Activated naive CD4-positive, alpha-beta T cell treated with Interleukin-2 at 50 U/mL for 16 hours (primary cell): ENCODE measurements around the gene ITIH1.
"Not testable (repeated sequence)": the region's sequence is repeated elsewhere in the genome, so short reads cannot be mapped to it uniquely, and the experiment has no call there.

Experiments used
- DNase-seq: peaks from one replicate; pipeline ENCODE4 v3.0.0-alpha.2; 2020

Gene ITIH1

GRCh38 chr3:52777127-52777958 lies at the start of gene ITIH1:
TSS of gene ITIH1 (plus strand) at chr3:52777599. CDS start at chr3:52777616, 17 bp downstream.
- DNase-seq = no peak

DNA sequence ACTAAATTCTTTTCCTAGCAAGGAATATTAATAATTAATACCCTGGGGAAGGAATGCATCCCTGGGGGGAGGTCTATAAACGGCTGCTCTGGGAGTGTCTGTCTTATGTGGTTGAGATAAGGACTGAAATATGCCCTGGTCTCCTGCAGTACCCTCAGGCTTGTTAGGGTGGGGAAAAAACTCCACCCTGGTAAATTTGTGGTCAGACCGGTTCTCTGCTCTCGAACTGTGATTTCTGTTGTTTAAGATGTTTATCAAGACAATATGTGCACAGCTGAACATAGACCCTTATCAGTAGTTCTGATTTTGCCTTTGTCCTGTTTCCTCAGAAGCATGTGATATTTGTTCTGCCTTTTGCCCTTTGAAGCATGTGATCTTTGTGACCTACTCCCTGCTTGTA lies 48.6 kb upstream of the ITIH1 start:
- not testable (repeated sequence) for DNase-seq

DNA sequence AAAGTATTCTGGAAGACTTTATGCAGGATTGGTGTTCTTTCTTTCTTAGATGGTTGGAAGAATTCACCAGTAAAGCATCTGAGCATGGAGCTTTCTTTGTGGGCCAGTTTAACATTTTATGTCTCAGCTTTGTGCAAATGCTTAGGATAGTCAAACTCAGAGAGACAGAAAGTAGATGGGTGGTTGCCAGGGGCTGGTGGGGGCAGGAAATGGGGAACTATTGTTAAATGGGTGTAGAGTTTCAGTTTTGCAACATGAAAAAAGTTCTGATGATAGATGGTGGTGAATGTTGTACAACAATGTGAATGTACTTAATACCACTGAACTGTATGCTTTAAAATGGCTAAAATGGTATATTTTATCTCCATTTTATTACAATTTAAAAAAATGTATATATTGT lies 46.7 kb upstream of the ITIH1 start:
- DNase-seq = no peak

- no peak for DNase-seq
These were observed 45.8 kb upstream of the ITIH1 start for GRCh38 chr3:52731590-52731989.

DNA sequence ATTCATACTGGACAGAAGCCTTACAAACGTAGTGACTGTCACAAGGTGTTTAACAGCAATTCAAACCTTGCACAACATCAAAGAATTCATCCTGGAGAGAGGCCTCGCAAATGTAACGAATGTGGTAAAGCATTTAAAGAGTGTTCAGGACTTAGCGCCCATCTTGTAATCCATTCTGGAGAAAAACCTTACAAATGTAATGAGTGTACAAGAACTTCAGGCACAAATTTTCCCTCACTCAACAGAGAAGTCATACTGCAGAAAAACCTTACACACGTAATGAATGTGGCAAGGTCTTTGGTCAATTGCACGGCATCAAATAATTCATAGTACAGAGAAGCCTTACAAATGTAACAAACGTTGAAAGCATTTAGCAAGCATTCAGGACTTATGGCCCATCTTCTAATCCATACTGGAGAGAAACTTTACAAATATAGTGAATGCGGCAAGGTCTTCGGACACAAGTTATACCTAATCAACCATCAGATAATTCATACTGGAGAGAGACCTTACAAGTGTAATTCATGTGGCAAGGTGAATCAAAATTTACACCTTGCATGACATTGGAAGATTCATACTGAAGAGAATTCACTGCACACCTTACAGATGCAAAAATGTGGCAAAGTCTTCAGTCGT lies 44.0 kb upstream of the ITIH1 start:
- DNase-seq = no peak

DNA sequence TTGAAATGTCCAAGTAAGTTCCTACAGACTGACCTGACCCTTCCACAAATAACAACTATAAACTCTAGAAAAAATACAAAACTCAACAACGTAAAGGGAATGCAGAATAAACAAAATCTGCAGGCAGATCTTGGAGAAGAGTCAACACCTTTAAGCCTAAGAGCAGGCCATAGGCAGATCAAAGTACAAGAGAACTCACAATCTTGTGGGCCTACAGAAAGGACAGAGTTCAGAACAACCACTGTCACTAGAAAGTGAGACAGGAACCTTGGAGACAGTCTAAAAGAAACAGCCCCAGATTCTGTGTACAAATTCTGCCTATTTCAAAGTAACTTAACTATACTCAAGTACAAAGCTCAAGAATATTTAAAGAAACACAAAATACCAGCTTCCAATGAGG lies 37.7 kb upstream of the ITIH1 start:
- no peak for DNase-seq

GRCh38 chr3:52742418-52743041 lies 34.9 kb upstream of the ITIH1 start:
- DNase-seq = no peak

DNA sequence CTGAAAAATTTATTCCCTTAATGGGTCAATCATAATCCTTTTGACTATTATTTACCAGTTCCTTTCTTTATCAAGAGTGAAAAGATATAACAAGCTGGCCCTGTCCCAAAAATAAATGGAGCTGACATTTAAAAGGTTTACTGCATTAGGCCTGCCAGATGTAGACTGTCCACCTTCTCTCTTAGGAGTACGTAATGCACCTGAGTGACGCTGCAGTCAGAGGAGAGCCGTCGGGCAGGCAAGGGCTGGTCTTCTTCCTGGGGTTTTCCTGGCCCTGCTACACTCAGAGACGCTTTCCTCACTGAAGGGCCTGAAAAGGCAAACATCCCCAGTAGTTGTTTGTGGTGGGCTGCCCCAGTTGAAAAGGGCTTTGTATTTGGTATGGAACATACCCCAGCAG lies 34.2 kb upstream of the ITIH1 start:
- DNase-seq = no peak

DNA sequence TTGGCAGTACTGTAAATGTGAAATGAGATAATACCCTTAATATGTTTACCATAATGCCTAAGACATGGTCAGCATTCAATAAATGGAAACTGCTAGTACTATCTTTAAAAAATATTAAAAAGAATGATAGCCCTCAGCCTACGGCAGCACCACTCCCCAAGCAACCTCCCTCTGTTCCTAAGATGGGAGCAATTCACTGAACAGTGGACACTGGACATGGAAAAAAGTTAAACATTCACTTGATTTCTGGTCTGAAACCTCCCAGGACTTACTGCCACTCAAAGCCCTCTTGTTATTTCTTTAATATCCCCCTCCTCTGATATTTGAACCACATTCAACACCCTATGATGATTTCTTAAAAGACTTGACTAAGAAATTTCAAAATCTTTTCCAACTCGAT lies 33.7 kb upstream of the ITIH1 start:
- DNase-seq = no peak

GRCh38 chr3:52752045-52752660 lies 25.2 kb upstream of the ITIH1 start:
- DNase-seq = no peak

- DNase-seq = no peak
These were observed 23.0 kb upstream of the ITIH1 start for GRCh38 chr3:52754373-52754772.

- DNase-seq = no peak
These were observed 21.3 kb upstream of the ITIH1 start for GRCh38 chr3:52756141-52756540.

DNA sequence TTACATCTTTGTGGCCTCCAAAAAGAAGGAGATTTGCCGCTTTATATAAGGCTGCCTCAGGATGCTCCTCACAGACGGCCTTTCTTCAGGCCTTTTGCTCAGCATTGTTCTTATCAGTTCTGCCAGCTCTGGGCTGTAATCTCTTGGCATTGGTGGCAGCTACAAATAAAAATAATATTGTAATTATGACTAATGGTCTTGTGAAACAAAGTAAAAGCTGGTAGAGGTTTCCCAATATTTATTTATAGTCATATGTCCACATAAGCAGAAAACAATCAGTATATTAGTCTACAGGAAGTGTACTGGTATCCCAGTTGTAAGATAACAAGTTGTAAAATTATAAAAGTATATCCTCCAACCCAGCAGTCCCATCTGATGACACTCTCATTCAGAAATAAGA lies 13.9 kb upstream of the ITIH1 start:
- DNase-seq = no peak

DNA sequence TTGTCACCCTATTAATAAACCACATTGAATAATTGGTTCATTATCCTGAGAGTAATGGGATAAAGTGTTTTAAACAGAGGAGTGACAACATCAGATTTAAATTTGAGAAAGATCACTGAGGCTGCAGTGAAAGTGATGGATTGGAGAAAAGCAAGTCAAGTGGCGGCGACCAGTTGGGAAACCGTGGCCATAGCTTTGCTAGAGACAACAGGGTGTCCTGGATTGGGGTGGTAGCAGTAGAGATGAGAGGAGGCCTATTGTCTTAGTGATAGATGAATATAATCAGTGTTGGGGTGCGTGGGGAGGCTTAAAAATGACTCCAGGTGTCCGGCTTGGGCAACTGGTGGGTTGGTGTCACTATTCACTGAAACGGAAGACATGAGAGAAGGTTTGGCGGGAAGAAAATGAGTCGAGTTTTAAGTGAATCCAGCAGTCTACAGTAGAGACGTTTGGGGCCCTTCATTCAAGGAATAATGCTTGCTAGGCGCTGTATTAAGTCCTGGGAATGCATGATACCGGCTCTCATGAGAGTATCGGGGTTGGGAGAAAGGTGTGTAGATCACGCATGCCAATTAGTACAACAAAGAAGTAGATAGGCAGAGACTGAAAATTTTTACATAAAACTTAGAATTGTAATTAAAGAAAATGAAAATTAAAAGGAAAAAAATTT lies 7.5 kb upstream of the ITIH1 start:
- DNase-seq = no peak

GRCh38 chr3:52770496-52771333 lies 6.7 kb upstream of the ITIH1 start, which contains the start of gene NEK4:
TSS of gene NEK4 (minus strand) at chr3:52770940. CDS start at chr3:52770746, 194 bp downstream.
- DNase-seq = peak; percentile 86

DNA sequence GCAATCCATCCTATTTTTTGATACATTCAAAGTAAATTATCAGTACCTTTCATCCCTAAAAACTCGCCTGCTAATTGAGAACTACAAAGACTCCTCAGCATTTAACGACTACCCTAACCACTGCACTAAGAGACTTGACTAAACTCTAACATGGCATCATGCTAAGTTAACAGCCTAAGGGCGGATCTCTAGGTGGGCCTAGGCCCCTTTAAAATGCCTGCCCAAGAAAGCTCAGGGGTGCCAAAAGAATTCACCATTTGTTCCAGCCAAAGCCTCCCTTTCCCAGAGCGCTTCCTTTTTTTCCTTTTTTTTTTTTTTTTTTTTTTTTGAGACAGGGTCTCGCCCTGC lies 6.1 kb upstream of the ITIH1 start:
- no peak for DNase-seq

GRCh38 chr3:52771702-52772101 lies 5.7 kb upstream of the ITIH1 start:
- DNase-seq = no peak

DNA sequence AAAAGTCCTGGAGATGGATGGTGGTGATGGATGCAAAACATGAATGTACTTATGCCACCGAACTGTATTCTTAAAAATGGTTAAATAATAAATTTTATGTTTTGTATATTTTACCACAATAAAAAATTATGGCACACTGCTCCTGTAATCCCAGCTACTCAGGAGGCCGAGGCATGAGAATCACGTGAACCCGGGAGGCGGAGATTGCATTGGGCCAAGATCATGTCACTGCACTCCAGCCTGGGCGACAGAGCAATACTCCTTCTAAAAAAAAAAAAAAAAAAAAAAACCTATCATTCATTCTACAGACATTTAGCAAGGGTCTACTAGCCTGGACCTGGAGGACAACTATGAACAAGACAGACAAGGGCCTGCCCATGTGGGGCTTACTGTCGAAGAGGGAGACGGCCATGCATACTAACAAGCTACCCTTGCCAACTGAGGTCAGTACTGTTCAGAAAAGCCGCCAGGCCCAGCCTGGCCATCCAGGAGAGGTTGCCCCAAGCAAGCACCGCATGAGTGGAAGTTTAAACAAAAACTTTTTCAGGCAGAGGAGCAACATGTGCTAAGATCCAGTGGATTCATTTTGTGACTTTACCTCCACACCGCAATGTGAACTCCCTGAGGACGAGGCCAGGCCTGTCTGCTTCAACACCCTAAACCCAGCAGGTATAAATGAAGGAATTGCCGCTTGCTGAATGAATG lies 3.9 kb upstream of the ITIH1 start:
- no peak for DNase-seq

GRCh38 chr3:52774066-52774713 lies 3.2 kb upstream of the ITIH1 start:
- DNase-seq = no peak

DNA sequence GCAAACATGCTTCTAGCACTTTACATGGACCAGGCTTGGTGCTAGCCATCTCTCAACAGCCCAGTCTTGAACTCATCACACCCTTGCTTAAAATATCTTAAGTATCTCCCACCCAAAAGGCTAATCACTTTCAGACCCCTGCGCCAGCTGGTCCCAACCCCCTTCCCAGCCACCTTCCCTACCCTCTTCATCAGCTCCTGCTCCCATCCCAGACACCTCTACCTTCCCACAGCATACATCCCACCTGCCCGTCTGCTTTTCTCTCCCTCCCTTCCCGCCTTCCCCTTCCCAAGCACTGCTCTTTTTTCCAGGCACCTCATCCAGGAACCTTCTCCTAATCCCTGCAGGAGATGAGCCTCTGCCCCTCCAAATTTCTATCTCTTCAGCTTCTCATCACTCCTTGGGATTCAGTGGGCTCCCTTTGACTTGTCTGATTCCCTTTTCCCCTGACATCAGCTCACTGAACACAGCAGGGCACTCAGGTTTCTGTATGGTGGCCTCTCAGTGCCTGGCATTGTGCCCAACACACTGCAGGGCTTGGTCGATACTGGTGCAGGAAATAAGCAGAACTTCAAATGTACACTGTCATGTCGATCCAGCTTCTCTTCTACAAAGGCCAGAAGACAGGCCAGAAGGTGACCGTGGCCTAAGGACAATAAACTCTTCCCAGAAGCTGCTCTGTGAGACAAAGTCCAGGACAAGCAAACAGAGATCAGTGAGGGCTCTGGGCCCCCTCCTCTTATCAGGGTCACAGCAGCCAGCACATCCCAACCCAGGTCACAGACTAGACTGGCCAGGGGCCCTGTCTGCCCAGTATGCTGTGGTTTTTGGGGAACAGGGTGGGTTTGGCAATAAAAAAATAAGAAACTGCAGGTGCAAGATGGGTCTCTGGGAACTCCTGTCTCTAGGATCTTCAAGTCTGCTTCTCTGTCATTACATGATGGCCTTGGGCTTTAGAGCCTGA lies 2.2 kb upstream of the ITIH1 start:
- no peak for DNase-seq
